Dendritic cell treated with granulocyte-macrophage colony-stimulating factor and Interleukin-4, amounts not matched to agents 40 ng/mL and 50 ng/mL, for 4 days (primary cell): ENCODE results near the gene NUP98.
A peak's percentile ranks its signal among the peaks of the same experiment; 100 is the strongest.
"Not testable (repeated sequence)": the region's sequence is repeated elsewhere in the genome, so short reads cannot be mapped to it uniquely, and the experiment has no call there.

ENCODE experiments used
- H3K27ac Mint-ChIP-seq: one replicate; pipeline ENCODE4 v1.8.0; 2022; ENCODE audit warnings: mild to moderate bottlenecking, mixed read lengths
- H3K27me3 Mint-ChIP-seq: one replicate; pipeline ENCODE4 v1.8.0; 2022; ENCODE audit warnings: mild to moderate bottlenecking, mixed read lengths
- H3K36me3 Mint-ChIP-seq: one replicate; pipeline ENCODE4 v1.8.0; 2022; ENCODE audit warnings: low read depth, mixed read lengths
- H3K4me1 Mint-ChIP-seq: one replicate; pipeline ENCODE4 v1.8.0; 2022; ENCODE audit warnings: low read depth, mixed read lengths
- H3K4me3 Mint-ChIP-seq: one replicate; pipeline ENCODE4 v1.8.0; 2022; ENCODE audit warnings: mild to moderate bottlenecking, moderate library complexity, mixed read lengths
- H3K9me3 Mint-ChIP-seq: one replicate; pipeline ENCODE4 v1.8.0; 2022; ENCODE audit warnings: mixed read lengths
- intact Hi-C: fragments of 100-400 bp; cut with micrococcal nuclease; formaldehyde crosslinking; loops from one replicate; pipeline ENCODE4 v1.15.0; 2022

NUP98 gene

DNA sequence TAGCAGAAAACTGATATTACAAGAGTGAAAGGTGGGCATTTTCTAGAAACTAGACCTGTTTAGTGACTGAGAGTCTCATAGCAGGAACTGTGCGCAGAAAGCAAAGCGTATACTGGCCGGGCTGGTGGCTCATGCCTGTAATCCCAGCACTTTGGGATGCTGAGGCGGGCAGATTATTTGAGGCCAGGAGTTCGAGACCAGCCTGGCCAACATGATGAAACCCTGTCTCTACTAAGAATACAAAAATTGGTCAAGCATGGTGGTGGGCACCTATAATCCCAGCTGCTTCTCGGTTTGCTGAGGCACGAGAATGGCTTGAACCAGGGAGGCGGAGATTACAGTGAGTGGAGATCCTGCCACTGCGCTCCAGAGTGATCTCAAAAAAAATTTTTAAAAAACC, 1.8 kb upstream of the NUP98 start:
- no peak overlapping the region for H3K4me3 Mint-ChIP-seq
- intact Hi-C loops: no loop called here
- H3K27me3 Mint-ChIP-seq: no peaks in the 10 kb centered on the region
- H3K27ac Mint-ChIP-seq: peak overlapping the region; percentile 98
- no peaks in the 10 kb centered on the region for H3K9me3 Mint-ChIP-seq
- H3K4me1 Mint-ChIP-seq: peaks cover 30% of the 10 kb centered on the region
- H3K36me3 Mint-ChIP-seq: peaks cover 18% of the 10 kb centered on the region

DNA sequence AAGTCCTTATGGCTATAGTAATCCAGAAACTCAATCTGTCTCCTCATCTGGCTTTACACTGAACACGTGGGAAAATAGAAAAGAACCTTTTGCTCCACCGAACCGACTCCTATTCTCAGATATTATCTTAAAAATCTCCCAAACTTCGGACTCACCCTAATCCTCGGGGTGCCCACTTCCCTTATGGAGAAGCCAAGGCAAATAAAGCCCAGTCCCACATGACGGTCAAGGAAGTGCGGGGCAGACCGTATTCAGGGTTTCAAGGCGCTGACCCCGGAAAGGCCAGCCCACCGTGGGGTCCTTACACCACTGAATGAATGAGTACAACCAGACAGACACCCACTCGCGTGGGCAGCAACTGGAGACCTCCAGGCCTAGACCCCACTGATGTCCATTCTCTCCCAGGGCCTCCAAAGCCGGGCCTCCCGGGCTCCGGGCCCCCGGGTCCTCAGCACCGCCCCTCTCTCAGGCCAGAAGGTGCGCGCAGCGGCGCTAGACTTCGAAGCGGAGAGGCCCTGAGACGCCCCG, 489 bp downstream of the NUP98 start:
- no peaks in the 10 kb centered on the region for H3K9me3 Mint-ChIP-seq
- peak overlapping the region; percentile 98 for H3K27ac Mint-ChIP-seq
- H3K27me3 Mint-ChIP-seq: no peaks in the 10 kb centered on the region
- peaks cover 27% of the 10 kb centered on the region for H3K4me1 Mint-ChIP-seq
- intact Hi-C loops: no loop called here
- H3K36me3 Mint-ChIP-seq: peaks cover 41% of the 10 kb centered on the region
- H3K4me3 Mint-ChIP-seq: peak overlapping the region; percentile 93

DNA sequence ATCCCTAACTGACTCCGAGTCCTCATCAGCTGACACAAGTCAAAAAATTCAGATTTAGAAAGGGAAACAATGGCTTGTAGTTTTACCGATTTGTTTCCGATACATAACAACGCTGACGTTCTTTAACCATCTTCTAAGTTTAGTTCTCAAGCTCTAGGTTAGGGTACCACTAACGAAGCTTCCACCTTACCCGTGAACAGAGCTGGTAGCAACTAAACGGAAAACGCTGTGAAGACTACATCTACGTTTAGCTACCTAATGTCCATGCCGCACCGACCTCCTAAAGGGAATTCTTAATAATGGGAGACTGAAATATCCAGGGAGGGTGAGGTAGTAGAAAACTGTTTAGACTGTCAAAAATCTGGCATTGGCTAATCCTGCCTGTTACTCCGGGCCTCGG, 1.0 kb downstream of the NUP98 start:
- H3K4me3 Mint-ChIP-seq: peak overlapping the region; percentile 93
- peaks cover 27% of the 10 kb centered on the region for H3K4me1 Mint-ChIP-seq
- no peaks in the 10 kb centered on the region for H3K27me3 Mint-ChIP-seq
- intact Hi-C loops: no loop called here
- H3K27ac Mint-ChIP-seq: peak overlapping the region; percentile 98
- H3K9me3 Mint-ChIP-seq: no peaks in the 10 kb centered on the region
- peaks cover 46% of the 10 kb centered on the region for H3K36me3 Mint-ChIP-seq

DNA sequence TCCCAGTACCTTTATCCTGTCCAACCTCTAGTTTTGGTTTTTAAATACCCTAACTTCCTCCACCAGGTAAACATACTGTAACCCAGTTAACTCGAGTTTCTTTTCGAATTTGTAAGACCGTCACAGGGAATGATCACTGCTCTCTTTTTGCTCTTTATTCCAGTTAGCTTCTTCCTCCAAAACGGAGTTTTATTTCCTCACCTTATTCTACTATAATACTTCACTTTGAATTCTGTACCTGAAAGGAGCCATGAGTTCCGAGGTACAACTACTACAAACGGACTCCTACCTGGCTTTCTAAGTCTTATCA, 1.4 kb downstream of the NUP98 start:
- peaks cover 50% of the 10 kb centered on the region for H3K36me3 Mint-ChIP-seq
- intact Hi-C loops: no loop called here

GRCh38 chr11:3795131-3796001, 2.0 kb downstream of the NUP98 start:
- Mint-ChIP-seq H3K9me3 (no peaks in the 10 kb centered on the region), H3K27ac (peak overlapping the region; percentile 98), H3K4me3 (peak overlapping the region; percentile 93), H3K4me1 (peaks cover 30% of the 10 kb centered on the region), H3K36me3 (peaks cover 56% of the 10 kb centered on the region), H3K27me3 (no peaks in the 10 kb centered on the region)
- intact Hi-C loops: no loop called here

More for the DNA sequence above, 1.4 kb downstream of the NUP98 start:
- Mint-ChIP-seq H3K27me3 (no peaks in the 10 kb centered on the region), H3K4me3 (peak overlapping the region; percentile 93), H3K4me1 (peaks cover 27% of the 10 kb centered on the region), H3K27ac (peak overlapping the region; percentile 98), H3K9me3 (no peaks in the 10 kb centered on the region)

GRCh38 chr11:3794387-3794786, 3.0 kb downstream of the NUP98 start:
- H3K27me3 Mint-ChIP-seq, intact Hi-C loops, H3K9me3 Mint-ChIP-seq, H3K4me3 Mint-ChIP-seq: not testable (repeated sequence)
- H3K4me1 Mint-ChIP-seq: peaks cover 39% of the 10 kb centered on the region
- peaks cover 63% of the 10 kb centered on the region for H3K36me3 Mint-ChIP-seq
- peak overlapping the region; percentile 60 for H3K27ac Mint-ChIP-seq

DNA sequence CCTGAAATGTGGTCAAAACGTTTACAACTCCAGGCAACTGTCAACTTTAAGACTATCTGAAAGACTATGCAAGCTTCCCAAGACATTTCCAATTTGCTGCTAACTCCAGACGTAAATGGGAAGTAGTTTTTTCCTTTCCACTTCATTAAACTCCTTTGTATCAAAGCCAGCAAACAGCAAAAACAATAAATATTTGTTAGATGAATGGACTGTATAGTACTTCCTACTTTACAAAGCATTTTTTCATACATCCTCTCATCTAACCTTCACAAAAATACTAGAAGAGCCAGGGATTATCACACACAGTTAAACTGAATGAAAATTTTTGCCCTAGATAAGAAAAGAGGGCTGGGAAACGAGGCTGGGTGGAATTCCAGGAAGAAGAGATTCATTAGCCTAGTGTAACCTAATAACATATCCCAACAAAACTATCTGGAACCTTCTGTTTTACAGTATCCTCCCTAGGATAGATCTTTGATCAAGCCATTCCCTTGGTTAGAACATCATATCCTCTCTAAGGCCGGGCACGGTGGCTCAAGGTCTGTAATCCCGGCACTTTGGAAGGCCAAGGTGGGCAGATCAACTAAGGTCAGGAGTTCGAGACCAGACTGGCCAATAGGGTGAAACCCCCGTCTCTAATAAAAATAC, 10.4 kb downstream of the NUP98 start:
- Mint-ChIP-seq H3K4me3 (no peak overlapping the region), H3K27me3 (no peaks in the 10 kb centered on the region), H3K4me1 (peaks cover 64% of the 10 kb centered on the region), H3K9me3 (no peaks in the 10 kb centered on the region), H3K36me3 (peaks cover 43% of the 10 kb centered on the region), H3K27ac (peak overlapping the region; percentile 76)
- intact Hi-C loops: no loop called here

- Mint-ChIP-seq H3K36me3 (peaks cover 47% of the 10 kb centered on the region), H3K27me3 (no peaks in the 10 kb centered on the region), H3K9me3 (no peaks in the 10 kb centered on the region), H3K4me1 (peaks cover 46% of the 10 kb centered on the region), H3K27ac (peak overlapping the region; percentile 78), H3K4me3 (peak overlapping the region; percentile 30)
- intact Hi-C loops: loop anchor here (5.0 kb wide), 1 partner anchor 36 kb away; no protein-coding TSS in a partner anchor
These were observed 13.7 kb downstream of the NUP98 start for GRCh38 chr11:3783611-3784010.

DNA sequence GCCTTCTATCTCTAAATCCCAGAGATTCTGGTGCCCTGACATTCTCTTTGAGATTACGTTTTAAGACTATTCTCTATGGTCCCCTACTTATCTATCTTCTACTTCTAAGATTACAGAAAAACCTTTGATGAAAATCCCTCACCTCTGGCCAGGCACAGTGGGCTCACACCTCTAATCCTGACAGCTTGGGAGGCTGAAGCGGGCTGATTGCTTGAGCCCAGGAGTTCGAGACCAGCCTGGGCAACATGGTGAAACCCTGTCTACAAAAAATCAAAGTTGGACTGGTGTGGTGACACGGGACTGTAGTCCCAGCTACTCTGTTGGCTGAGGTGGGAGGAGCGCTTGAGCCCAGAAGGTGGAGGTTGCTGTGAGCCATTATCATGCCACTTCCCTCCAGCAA, 14.4 kb downstream of the NUP98 start:
- Mint-ChIP-seq H3K27ac (peak overlapping the region; percentile 78), H3K36me3 (peaks cover 53% of the 10 kb centered on the region), H3K4me3 (peak overlapping the region; percentile 39), H3K27me3 (no peaks in the 10 kb centered on the region), H3K4me1 (peaks cover 42% of the 10 kb centered on the region), H3K9me3 (no peaks in the 10 kb centered on the region)
- intact Hi-C loops: loop anchor here (5.0 kb wide), 1 partner anchor 36 kb away; no protein-coding TSS in a partner anchor

GRCh38 chr11:3781423-3781822, 15.9 kb downstream of the NUP98 start:
- peaks cover 28% of the 10 kb centered on the region for H3K4me1 Mint-ChIP-seq
- H3K36me3 Mint-ChIP-seq: peaks cover 61% of the 10 kb centered on the region
- intact Hi-C loops: loop anchor here (5.0 kb wide), 1 partner anchor 34 kb away; no protein-coding TSS in a partner anchor
- no peaks in the 10 kb centered on the region for H3K9me3 Mint-ChIP-seq
- no peaks in the 10 kb centered on the region for H3K27me3 Mint-ChIP-seq
- no peak overlapping the region for H3K4me3 Mint-ChIP-seq
- H3K27ac Mint-ChIP-seq: no peak overlapping the region

- H3K36me3 Mint-ChIP-seq: peaks cover 100% of the 10 kb centered on the region
- no peaks in the 10 kb centered on the region for H3K9me3 Mint-ChIP-seq
- no peaks in the 10 kb centered on the region for H3K27me3 Mint-ChIP-seq
- no peak overlapping the region for H3K4me3 Mint-ChIP-seq
- intact Hi-C loops: no loop called here
- H3K4me1 Mint-ChIP-seq: no peaks in the 10 kb centered on the region
- H3K27ac Mint-ChIP-seq: no peak overlapping the region
These were observed 21.5 kb downstream of the NUP98 start for GRCh38 chr11:3775736-3776406.

DNA sequence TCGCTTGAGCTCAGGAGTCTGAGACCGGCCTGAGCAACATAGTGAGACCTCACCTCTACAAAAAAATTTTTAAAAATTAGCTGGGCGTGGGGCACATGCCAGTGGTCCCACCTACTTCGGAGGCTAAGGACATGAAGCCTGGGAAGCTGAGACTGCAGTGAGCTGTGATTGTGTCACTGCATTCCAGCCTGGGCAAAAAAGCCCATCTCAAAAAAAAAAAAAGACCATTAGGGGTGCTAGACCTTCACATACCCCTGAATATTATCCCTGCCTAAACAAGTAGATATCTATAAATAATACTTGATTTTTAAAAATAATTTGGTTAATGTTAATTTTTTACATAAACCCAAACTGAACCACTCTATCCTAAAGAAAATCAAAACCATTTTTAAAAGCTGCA, 24.2 kb downstream of the NUP98 start:
- intact Hi-C loops: no loop called here
- Mint-ChIP-seq H3K9me3 (no peaks in the 10 kb centered on the region), H3K27me3 (no peaks in the 10 kb centered on the region), H3K4me3 (no peak overlapping the region), H3K4me1 (no peaks in the 10 kb centered on the region), H3K36me3 (peaks cover 100% of the 10 kb centered on the region), H3K27ac (no peak overlapping the region)

DNA sequence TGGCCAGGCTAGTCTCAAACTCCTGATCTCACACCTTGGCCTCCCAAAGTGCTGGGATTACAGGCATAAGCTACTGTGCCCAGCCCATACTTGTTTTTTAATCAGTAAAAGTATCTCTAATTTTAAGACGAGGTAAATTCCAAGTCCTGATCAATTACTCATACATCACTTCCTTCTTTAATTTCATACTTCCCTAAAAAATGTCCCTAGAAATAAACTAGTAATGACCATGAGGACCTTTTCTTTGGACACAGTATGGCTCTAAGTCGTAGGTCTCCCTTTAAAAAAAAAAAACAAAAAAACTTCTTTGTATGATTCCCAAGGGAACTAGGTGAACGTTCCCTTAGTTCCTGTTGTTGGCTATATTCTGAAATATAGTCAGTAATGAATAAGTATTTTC, 29.8 kb downstream of the NUP98 start:
- intact Hi-C loops: no loop called here
- Mint-ChIP-seq H3K36me3 (peaks cover 100% of the 10 kb centered on the region), H3K4me3 (no peak overlapping the region), H3K9me3 (no peaks in the 10 kb centered on the region), H3K27me3 (no peaks in the 10 kb centered on the region), H3K4me1 (no peaks in the 10 kb centered on the region), H3K27ac (peak overlapping the region; percentile 51)

DNA sequence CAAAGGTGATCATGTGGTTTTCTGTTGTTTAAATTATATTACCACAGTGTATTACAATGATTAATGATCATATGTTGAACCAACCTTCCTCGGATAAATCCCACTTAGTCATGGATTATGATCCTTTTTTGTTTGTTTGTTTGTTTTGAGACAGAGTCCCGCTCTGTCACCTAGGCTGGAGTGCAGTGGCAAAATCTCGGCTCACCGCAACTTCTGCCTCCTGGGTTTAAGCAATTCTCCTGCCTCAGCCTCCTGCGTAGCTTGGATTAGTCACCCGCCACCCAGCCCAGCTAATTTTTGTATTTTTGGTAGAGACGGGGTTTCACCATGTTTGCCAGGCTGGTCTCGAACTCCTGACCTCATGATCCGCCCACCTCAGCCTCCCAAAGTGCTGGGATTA, 30.5 kb downstream of the NUP98 start:
- H3K4me3 Mint-ChIP-seq, H3K9me3 Mint-ChIP-seq: not testable (repeated sequence)

More for the DNA sequence above, 30.5 kb downstream of the NUP98 start:
- H3K4me1 Mint-ChIP-seq, H3K27me3 Mint-ChIP-seq, intact Hi-C loops: not testable (repeated sequence)
- peaks cover 100% of the 10 kb centered on the region for H3K36me3 Mint-ChIP-seq
- H3K27ac Mint-ChIP-seq: peak overlapping the region; percentile 51
